HG02571 (cell line): ENCODE measurements around the gene PPP2R2D.

Experiments
- ATAC-seq: cut with Tn5 transposase; IDR thresholded peaks from one replicate; pipeline ENCODE4 v1.9.1; 2021; ENCODE audit warnings: mild to moderate bottlenecking, moderate library complexity; ENCODE audit not compliant: unreplicated experiment

Gene PPP2R2D

GRCh38 chr10:131991726-131992125 is 90.9 kb downstream of the PPP2R2D start:
- ATAC-seq: no peak

- no peak for ATAC-seq
Measured at GRCh38 chr10:131993275-131993674, 92.5 kb downstream of the PPP2R2D start.

GRCh38 chr10:131994435-131994834 is 93.6 kb downstream of the PPP2R2D start:
- no peak for ATAC-seq

- no peak for ATAC-seq
Measured at GRCh38 chr10:131996466-131997365, 95.9 kb downstream of the PPP2R2D start.

GRCh38 chr10:131997366-131998049 is 96.7 kb downstream of the PPP2R2D start:
- no peak for ATAC-seq

- ATAC-seq: no peak
Measured at GRCh38 chr10:131998050-131998844, 97.4 kb downstream of the PPP2R2D start.

- ATAC-seq: no peak
Measured at GRCh38 chr10:131998845-131999681, 98.3 kb downstream of the PPP2R2D start.

GRCh38 chr10:132001238-132001972 is 100.6 kb downstream of the PPP2R2D start:
- no peak for ATAC-seq

- no peak for ATAC-seq
Measured at GRCh38 chr10:132002004-132002403, 101.2 kb downstream of the PPP2R2D start.

- ATAC-seq: no peak
Measured at GRCh38 chr10:132003282-132003924, 102.6 kb downstream of the PPP2R2D start.

- ATAC-seq: no peak
Measured at GRCh38 chr10:132004052-132004451, 103.2 kb downstream of the PPP2R2D start.

- no peak for ATAC-seq
Measured at GRCh38 chr10:132005147-132005546, 104.3 kb downstream of the PPP2R2D start.

- no peak for ATAC-seq
Measured at GRCh38 chr10:132006966-132007365, 106.2 kb downstream of the PPP2R2D start.

GRCh38 chr10:132007681-132008080 is 106.9 kb downstream of the PPP2R2D start:
- no peak for ATAC-seq
